ENCODE results near the gene UMODL1.
"Not testable (repeated sequence)": the region's sequence is repeated elsewhere in the genome, so short reads cannot be mapped to it uniquely, and the experiment has no call there.

Gene UMODL1

DNA sequence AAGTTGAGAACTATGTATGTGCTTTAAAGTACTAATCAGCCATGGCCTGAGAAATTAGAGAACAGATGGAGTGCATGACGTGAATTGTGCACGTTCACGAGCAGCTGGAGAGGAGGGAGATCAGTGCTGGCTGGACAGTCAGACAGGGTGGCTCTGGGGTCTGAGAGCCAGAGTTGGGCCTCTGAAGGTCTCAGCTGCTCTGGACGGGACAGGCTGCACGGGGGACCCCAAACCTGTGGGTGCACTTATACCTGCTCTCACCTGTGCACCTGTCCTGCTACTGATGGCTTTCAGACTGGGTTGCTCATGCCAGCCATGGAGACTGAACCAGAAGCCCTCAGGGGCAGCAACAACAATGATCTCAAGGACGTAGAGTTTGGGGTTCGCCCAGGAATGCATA lies 43.5 kb downstream of the UMODL1 start:
- DNase-seq (ENCODE audit: low read depth in 2 of 2), result no peak

DNA sequence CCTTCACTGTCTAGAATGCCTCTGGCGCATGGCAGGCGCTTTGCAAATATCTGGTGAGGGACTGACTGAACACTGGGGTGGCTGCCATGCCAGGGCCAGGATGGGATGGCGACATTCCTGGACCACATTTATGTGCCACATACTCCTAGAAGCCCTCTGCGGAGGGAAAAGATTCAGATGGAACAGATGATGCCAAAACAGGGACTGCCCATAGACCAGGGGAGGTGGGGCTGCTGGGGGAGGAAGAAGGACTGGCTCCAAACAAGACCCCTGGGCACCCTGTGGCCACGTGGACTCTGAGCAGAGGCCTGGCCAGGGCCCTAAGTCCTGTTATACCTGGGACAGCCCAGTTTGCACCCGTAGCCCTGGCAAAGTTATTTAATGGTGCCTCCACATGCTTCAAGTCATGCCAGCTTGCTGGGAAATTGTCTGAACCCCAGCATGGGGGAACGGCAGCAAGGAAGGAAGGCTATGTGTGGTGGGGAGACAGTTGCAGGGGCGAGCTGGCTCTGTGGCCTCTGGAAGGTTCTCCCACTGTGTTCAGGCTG lies 44.1 kb downstream of the UMODL1 start:
- no peak for DNase-seq (ENCODE audit: low read depth in 2 of 2)

DNA sequence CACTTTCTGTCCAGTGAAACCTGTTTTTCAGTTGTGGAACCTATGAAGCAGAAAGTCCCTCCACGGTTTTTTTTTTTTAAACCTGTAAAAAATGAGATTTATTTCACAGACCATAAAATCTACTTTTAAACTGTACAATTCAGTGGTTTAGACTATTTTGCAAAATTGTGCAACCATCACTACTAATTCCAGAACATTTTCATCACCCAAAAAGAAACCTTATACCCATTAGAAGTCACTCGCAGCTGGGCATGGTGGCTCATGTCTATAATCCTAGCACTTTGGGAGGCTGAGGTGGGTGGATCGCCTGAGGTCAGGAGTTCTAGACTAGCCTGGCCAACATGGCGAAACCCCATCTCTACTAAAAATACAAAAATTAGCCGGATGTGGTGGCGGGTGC lies 45.4 kb downstream of the UMODL1 start:
- DNase-seq (ENCODE audit: low read depth in 2 of 2), result not testable (repeated sequence)

DNA sequence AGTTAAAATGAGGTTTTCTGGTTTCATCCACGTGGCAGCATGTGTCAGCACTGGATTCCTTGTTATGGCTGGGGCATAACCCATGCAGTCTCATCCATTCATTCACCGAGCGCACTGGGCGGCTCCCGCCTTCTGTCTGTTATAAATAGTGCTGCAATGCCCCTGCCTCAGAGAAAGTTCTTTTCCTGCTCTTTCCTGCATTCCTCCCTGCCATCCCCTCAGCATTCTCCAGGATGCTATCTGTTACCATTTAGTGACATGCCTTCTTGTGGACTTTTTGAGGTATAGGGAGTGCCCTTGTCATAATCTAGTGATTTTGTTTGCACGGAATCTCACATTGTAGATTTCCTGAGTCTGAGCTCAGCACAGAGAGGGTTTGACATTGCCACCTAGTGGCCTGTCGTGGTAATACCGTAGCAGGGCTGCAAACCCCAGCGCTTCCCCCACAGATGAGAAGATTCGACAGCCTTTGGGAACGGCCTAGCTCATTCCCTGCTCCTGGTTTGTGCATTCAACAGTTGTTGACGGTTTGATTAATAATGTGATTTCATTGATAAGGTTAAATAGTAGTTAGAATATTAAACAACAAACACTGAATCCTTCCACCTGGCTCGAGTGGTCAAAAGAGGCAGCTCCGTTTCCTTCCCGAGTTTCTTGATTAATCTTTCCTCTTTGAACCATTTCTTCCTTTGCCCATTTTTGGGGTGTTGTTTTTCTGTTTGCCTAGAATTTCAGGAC lies 46.3 kb downstream of the UMODL1 start:
- DNase-seq (ENCODE audit: low read depth in 2 of 2), result peak; percentile 38 to 66

DNA sequence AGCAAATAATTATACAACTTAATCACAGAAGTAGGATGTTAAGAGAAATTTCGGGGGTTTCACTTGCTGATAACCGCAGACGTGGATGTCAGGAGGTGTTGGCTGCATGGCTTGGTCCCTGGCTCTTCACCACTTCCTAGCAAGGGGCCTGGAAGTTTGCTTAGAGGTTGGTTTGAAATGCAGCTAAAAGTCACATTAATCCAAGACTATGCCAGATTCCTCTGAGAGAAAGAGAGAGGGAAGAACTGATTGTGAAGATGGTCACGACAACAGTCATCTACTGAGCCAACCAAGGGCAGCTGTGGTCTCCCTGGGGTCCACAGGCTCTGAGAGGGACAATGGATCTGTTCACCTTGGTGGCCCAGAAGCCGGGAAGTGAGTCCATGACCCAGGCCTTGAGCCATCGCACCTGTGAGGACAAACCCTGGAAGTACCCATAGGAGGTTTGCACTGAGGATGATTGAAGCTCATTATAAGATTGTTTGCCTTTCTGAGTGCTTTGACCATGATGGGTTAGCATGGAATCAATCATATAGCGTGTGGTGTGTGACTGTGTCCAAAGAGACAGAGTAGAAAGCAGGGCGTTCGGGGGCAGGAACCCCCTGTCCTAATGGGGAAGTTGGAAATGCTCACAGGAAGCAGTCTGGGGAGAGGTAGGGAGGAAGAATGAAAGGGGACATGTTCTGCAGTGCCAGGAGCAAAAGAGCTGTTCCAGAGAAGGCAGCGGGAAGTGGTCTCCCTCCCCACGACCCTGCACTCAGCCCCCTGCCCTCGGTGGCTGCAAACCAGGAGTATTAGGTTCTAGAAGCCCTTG lies 47.1 kb downstream of the UMODL1 start:
- DNase-seq (ENCODE audit: low read depth in 2 of 2), result no peak

DNA sequence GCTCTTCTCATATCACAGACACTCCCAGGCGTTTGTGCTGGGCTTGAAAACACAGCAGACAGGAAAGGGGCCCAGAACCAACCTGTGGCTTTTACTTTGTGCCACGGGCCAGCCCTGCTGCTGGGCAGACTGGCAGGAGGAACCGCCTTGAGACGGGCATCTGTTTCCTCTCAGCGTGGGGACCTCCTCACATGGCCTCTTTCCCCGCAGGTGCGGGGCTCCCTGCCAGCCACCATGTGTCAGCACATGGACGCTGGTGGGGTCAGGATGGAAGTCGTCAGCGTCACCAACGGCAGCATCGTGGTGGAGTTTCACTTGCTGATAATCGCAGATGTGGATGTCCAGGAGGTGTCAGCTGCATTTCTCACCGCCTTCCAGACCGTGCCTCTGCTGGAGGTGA lies 47.8 kb downstream of the UMODL1 start:
- DNase-seq (ENCODE audit: low read depth in 2 of 2), result no peak

DNA sequence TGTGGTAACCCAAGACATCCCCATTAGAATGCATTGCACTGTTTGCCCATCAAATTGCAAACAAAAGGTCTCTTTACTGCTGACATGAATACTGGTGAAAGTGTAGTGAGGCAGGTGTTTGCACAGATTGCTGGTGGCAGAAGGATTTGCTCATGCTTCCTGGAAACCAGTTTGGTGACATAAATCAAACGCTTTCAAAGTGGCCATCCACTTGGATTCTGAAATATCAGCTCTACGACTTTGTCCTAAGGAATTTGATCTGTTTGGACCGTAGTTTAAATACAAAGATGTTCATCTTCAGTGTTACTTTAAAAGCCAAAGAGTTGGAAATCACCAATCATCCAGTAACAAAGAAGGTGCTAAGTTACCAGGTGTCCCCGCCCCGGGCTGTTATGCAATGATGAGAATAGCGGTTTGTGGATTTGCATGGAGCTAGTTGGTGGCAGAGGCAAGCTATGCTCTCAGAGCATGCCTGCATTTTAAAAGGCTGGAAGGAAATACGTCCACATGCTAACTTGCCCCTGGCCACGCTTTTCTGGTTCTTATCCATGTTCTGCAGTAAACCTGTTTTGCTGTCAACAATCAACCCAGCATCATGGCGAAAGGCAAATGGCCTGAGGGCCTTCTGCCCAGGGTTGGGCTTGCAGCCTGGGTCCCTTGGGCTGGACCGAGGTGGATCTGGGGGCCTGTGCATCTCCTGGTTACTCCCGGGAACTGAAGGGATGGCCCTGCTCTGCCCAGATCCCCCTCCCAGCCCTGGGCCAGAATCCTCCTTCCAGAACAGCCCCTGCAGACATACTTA lies 49.2 kb downstream of the UMODL1 start:
- DNase-seq (ENCODE audit: low read depth in 2 of 2), result no peak

DNA sequence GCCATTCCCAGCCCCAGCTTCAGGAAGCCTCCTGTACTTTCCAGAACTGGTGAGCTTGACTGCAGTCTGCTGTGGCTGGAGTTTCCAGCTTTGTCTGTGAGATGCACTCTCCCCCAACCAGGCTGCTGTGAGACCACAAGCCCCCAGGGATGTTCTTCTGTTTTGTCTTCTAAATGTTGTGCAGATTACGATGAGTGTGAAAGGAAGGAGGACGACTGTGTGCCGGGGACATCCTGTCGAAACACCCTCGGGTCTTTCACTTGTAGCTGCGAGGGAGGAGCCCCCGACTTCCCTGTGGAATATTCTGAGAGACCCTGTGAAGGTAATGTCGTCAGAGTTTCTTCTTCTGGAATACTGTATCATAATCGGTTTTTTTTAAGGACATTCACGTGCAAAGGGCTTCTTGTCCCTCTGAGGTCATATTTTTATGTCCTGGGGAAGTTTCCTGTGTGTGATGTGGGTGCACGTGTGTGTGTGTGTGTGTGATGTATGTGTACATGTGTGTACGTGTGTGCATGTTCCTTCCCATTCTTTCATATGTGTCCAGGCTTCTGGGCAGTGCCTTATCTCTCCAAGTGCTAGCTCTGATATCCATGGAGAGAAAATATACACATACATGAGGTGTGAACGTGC lies 49.9 kb downstream of the UMODL1 start:
- DNase-seq (ENCODE audit: low read depth in 2 of 2), result no peak

DNA sequence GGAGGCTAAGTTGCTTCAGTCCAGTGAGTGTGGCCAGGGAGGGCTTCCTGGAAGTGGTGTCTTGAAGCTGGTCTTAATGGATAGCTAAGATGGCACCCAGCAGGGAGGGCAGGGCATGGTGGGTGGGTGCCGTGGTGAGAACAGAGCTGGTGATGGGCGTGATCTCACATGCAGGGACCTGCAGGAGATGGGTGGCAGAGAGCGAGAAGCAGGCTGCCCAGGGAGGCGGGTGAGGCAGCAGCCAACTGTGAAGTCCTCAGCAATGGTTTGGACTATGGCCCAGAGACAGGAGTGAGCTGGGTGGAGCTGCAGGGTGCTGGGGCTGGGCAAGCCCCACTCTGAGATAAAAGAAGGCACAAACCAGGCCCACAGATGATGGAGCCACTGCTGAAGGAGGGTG lies 50.7 kb downstream of the UMODL1 start:
- no peak for DNase-seq (ENCODE audit: low read depth in 2 of 2)

DNA sequence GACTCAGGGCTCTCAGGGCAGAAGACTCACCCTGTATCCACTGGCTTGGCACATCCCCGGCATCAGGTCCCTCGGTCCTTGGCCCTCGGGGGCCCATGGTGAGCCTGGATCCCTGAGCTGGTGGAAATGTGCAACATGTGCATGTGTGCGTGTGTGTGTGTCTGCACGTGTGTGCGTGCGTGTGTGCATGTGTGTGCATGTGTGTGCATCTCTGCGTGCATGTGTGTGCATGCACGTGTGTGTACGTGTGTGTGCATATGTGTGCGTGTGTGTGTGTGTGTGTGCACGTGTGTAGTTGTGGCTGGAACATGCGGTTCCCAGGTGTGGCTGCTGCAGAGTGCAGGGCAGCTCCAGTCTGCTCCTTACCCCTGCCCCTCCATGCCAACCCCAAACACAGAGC lies 51.3 kb downstream of the UMODL1 start:
- no peak for DNase-seq (ENCODE audit: low read depth in 2 of 2)

DNA sequence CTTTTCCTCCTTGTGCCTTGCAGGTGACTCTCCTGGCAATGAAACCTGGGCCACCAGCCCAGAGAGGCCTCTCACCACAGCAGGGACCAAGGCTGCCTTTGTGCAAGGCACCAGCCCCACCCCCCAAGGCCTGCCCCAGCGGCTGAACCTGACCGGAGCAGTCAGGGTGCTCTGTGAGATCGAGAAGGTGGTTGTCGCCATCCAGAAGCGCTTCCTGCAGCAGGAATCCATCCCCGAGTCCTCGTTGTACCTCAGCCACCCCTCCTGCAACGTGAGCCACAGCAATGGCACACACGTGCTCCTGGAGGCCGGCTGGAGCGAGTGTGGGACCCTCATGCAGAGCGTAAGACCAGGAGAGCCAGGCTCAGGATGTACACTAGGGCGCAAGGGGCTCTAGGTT lies 51.7 kb downstream of the UMODL1 start:
- DNase-seq (ENCODE audit: low read depth in 2 of 2), result no peak

DNA sequence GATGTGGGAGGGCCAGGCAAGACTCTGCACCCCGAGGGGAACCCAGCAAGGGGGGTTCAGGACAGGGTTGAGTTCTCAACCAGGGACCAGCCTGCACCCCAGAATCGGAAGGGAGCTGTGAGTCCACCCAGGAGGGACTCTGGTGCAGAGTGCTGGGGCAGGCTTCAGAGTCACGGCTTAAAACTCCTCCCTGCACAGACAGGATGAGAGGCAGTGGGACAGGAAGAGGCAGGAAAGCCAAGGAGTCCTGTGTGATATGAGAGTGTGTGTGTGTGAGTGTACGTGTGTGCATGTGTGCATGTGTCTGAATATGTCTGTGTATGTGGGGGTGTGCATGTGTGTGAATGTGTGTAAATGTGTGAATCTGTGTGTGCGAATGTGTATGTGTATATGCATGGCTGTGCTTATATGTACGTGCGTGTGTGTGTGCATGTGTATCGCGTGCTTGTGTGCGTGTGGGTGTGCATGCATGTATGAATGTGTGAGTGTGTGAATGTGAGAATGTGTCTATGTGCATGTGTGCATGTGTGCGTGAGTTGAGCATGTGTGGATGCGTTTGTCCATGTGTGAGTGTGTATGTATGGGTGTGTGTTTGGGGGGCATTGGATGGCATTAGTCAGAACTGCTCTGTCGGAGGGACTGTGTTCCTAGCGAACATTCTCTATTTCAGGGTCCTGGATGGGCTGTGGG lies 52.2 kb downstream of the UMODL1 start:
- no peak for DNase-seq (ENCODE audit: low read depth in 2 of 2)

DNA sequence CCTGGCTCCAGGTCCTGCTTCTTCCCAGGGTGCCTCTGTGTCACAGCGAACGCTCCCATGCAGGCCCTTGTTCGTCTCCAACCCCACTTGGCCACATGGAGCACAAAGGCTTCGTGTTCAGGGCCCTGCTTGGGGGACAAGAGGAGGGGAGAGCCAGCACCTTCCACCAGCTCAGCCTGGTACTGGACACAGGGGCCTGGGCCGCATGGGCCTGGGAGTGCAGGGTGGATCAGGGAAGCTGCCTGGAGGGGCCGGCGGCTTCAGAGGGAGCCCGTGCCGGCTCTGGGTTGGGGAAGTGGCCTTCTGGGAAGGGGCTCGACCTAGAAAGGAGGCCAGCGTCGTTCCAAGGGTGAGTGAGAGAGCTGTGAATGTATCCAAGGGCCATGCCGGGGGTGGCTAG lies 53.0 kb downstream of the UMODL1 start:
- DNase-seq (ENCODE audit: low read depth in 2 of 2), result no peak

DNA sequence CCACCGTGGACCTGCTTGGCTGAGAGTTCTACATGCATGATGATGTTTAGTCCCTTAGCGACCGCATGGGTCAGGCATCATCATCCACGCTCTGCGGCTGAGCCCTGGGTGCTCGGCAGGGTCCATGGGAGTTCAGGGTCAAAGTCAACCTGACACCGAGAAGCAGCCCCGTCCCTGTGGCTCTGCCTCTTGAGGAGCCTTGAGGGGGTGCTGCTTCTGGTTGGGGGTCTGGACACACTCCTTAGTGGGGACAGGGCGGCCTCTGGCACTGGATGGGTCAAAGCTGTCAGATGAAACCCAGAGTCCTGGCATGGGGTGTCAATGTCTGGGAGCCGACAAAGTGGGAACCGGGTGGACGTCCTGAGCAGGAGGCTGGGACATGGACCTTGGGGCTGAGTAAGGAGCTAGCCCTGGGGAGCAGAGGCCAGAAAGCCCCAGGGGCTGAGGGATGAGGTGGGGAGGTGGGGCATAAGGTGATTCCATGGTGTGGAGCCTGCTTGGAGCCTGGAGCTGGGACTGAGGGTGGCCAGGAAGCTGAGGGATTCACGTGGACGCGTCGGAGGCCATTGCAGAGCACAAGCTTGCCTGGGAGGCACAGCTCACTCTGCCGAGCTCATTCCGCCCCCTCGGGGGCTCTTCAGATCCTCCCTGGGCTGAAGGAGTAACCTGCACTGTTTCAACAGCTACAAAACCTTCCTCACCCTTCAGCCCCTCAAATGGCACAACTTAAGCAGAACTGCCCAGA lies 53.9 kb downstream of the UMODL1 start:
- DNase-seq (ENCODE audit: low read depth in 2 of 2), result no peak

DNA sequence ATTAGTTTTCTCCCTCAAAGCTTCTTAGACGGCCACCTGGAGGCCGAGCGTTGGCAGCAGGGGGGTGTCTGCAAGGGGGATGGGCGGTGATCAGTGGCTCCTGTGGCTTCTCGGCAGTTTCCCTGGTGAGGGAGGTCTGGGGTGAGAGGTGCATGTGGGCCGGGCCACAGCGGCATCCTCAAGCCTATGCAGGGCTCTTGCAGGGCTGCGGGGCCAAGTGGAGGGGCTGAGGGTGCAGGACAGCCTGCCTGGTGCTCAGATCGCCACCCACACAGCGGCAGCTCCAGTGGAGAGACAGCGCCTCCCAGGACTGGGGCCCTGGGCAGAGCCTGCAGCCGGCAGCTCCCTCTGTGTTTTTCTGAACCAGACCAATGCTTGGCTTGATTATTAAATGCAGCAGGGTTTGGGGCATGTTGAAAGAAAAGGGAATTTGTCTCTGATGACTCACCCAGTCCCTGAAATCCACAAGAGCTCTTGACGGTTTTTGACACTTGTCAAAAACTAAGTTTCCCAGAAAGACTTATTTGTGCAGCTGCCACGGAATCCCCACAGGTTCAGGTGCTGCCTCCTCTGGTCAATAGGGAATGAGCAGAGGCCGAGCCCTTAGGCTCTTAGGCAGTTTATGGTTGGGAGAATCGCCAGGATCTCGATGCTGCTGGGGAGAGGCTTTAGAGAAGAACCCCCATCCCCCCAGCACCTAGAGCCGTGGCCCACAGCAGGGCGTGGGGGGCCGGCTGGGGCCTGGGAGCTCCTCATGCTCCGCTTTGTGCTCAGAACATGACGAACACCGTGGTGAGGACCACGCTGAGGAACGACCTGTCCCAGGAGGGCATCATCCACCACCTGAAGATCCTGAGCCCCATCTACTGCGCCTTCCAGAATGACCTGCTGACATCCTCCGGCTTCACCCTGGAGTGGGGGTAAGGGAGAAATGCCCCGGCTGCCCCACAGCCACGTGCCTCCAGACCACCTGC lies 54.7 kb downstream of the UMODL1 start:
- DNase-seq (ENCODE audit: low read depth in 2 of 2), result no peak

DNA sequence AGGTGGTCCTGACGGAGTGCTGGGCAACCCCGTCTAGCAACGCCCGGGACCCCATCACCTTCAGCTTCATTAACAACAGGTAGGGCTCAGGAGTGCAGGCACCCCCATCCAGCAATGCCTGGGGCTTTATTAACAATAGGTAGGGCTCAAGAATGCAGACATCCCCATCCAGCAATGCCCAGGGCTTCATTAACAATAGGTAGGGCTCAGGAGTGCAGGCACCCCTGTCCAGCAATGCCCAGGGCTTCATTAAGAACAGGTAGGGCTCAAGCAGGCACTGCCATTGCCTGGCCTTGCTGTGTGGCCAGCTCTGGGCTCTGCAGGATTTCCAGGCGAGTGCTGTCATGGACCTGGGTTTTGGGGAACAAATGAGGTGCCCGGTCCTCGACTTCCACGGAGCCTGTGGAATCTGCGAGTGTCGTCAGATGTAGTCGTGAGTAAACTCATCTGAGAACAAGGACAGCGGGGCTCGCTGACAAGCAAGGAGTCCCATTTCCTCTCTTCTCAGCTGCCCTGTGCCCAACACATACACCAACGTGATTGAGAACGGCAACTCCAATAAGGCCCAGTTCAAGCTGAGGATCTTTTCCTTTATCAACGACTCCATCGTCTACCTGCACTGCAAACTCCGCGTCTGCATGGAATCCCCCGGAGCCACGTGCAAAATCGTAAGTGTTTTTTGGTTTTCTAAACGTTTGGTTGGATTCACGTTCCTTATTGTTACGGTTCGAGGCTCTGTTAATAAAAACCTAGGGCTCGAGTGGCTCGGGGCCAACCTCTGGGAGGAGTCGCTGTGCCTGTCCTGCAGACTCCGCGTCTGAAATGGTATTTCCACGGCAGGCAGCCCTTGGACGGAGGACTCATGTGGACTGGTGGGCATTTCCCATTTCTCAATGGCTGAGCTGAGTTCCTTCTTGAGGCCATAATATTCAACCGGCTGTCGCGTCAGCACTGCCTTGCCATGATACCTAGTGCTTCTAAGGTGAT lies 56.3 kb downstream of the UMODL1 start:
- no peak for DNase-seq (ENCODE audit: low read depth in 2 of 2)

DNA sequence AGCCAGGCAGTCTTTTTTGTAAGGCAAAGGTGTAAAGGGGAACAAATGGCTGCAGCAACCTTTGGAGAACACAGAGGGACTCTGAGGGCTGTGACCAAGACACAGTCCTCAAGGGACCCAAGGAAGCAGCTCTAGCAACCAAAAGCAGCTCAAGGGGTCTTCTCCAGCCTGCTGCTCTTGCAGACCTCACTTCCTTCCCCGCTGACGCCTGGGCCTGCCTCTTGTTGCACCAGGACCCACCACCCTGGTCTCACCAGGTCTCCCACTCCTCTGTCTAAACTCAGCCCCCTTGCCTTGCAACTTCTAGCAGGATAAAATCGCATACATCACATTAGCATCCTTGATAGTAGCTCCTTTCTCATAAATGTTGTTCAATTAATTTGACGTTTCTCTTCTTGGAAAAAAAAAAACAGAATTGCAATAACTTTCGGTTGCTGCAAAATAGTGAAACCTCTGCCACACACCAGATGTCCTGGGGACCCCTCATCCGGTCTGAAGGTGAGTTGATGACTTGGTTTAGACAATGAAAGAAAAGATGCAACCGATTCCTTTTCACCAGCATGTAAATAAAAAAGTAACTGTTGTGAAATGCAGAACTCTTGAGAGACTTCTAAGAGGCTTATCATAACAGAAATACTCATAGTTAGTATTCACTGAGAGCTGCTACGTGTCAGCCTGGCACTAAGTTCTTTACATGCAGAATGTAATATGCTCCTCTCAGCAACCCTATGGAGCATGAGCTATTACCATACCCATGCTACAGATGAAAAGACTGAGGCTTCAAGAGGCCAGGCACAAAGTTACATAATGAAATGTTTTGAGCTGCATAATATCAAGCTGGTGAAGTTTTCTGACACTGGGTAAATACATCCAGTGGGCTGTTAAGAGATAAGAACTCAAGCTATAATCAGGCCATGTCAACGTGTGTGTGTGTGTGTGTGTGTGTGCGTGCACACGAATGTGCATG lies 58.5 kb downstream of the UMODL1 start:
- no peak for DNase-seq (ENCODE audit: low read depth in 2 of 2)

Measured in stimulated activated CD4-positive, alpha-beta T cell treated with anti-CD3 and anti-CD28 coated beads, Interleukin-15, amount 100 ng/mL, for 48 hours (primary cell).